Mesendoderm (in vitro differentiated cells): ENCODE results near the gene KIF6.
A peak's percentile ranks its signal among the peaks of the same experiment; 100 is the strongest.

ENCODE experiments used
- DNase-seq: peaks from one replicate; pipeline ENCODE4 v3.0.0; 2013
- H2AK5ac ChIP-seq: 2 replicates; pipeline ENCODE4 v1.6.1; 2013; ENCODE audit warnings: low read length, inconsistent platforms
- H2BK120ac ChIP-seq: 2 replicates; pipeline ENCODE4 v1.6.1; 2013; ENCODE audit warnings: low read depth, mild to moderate bottlenecking, low read length, moderate library complexity, mixed read lengths
- H2BK15ac ChIP-seq: replicated peaks from 2 replicates; pipeline ENCODE4 v1.6.1; 2013; ENCODE audit warnings: low read depth, mild to moderate bottlenecking, moderate library complexity
- H2BK5ac ChIP-seq: 2 replicates; pipeline ENCODE4 v1.6.1; 2013; ENCODE audit warnings: low read length, inconsistent platforms
- H3K18ac ChIP-seq: 2 replicates; pipeline ENCODE4 v1.6.1; 2013; ENCODE audit warnings: mild to moderate bottlenecking, low read length, mixed read lengths
- H3K23ac ChIP-seq: one replicate; pipeline ENCODE4 v1.6.1; 2013; ENCODE audit warnings: low read length
- H3K27ac ChIP-seq: 2 replicates; pipeline ENCODE4 v1.5.1; 2013; ENCODE audit warnings: low read depth, mild to moderate bottlenecking, inconsistent platforms, low read length, moderate library complexity
- H3K27me3 ChIP-seq: 2 replicates; pipeline ENCODE4 v1.6.1; 2013; ENCODE audit warnings: low read length, control low read depth, mild to moderate bottlenecking, inconsistent platforms; ENCODE audit not compliant: insufficient read depth, poor library complexity
- H3K36me3 ChIP-seq: 2 replicates; pipeline ENCODE4 v1.6.1; 2013; ENCODE audit warnings: low read length, inconsistent platforms; ENCODE audit not compliant: control insufficient read depth, insufficient read depth
- H3K4ac ChIP-seq: one replicate; pipeline ENCODE4 v1.6.1; 2013; ENCODE audit warnings: low read depth, mild to moderate bottlenecking, low read length, moderate library complexity
- H3K4me1 ChIP-seq: 2 replicates; pipeline ENCODE4 v1.6.1; 2013; ENCODE audit warnings: low read depth, low read length, inconsistent platforms; ENCODE audit not compliant: control insufficient read depth
- H3K4me2 ChIP-seq: 2 replicates; pipeline ENCODE4 v1.6.1; 2013; ENCODE audit warnings: low read length
- H3K4me3 ChIP-seq: 2 replicates; pipeline ENCODE4 v1.5.1; 2013; ENCODE audit warnings: mild to moderate bottlenecking, low read length
- H3K56ac ChIP-seq: one replicate; pipeline ENCODE4 v1.6.1; 2013; ENCODE audit warnings: low read length
- H3K79me1 ChIP-seq: 2 replicates; pipeline ENCODE4 v1.6.1; 2013; ENCODE audit warnings: low read length, inconsistent platforms
- H3K79me2 ChIP-seq: 2 replicates; pipeline ENCODE4 v1.6.1; 2013; ENCODE audit warnings: mild to moderate bottlenecking, low read length; ENCODE audit not compliant: control insufficient read depth, insufficient read depth
- H3K9ac ChIP-seq: 2 replicates; pipeline ENCODE4 v1.6.1; 2013; ENCODE audit warnings: low read length, inconsistent platforms
- H4K5ac ChIP-seq: one replicate; pipeline ENCODE4 v1.6.1; 2013; ENCODE audit warnings: low read length
- H4K8ac ChIP-seq: one replicate; pipeline ENCODE4 v1.6.1; 2013; ENCODE audit warnings: low read depth, mild to moderate bottlenecking, control low read depth, low read length, moderate library complexity
- WGBS: extraction: QIAGEN DNeasy Blood & Tissue Kit; methylation state at CpG from one replicate; pipeline ENCODE4 v1.1.7; 2013; ENCODE audit warnings: low lambda C conversion rate, missing lambda C conversion rate; ENCODE audit not compliant: insufficient coverage; ENCODE audit errors: extremely low coverage; 5-methylcytosine and 5-hydroxymethylcytosine counted together

Gene KIF6

DNA sequence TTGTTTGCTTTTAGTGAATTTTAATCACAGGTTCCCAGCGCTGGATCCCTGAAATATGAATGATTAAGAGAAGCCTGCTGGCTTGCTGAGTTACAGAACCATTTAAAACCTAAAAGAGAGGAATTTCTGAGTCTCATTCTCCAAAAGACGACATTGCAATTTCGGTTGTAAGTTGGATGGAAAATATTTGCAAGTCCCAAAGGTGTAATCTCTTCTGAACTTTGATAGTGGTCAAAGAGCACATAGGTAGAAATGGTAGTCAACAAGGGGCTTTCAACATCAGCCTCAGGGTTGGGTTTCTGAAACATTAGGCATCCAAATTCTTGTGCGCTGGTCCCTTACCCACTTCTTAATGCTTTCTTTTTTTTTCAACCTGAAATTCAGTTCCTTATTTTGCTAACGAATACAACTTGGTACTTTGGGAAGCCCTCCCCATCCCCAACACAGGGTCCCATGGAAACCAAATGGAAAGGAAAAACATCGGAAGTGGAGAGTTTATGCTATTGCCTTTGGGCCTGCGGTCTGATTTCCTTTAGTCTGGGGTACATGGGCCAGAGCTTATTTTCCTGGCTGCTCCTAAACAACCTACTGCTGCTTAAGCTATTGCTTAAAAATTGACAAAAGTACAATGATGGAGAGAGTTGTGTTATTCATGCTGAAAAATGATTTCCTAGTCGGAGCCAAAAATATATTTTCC lies 285.7 kb downstream of the KIF6 start:
- Histone ChIP-seq H3K56ac (no peak overlapping the region), H3K4me3 (no peak overlapping the region)
- DNase-seq, result no peak

DNA sequence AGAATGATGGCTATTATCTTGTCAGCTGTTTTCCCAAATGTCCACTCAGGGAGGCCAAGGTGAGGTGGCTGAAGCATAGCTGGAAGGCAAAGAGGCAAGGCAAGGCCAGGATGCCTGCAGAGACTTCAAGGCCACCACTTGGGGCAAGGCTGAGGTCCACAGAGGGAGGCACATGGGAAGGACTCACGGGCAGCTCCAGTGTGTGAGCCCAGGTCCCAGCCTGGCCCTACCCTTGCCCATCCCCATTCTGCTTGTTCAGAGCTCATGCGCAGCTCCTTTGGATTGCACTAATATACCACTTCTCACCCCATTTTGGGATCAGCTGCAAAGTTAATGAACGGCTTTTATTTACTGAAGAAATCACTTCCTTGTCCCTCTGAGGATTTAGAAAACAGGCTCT lies 291.6 kb downstream of the KIF6 start:
- no peak overlapping the region for H3K9ac ChIP-seq
- H3K4ac ChIP-seq, result no peak overlapping the region
- no peaks in the 10 kb centered on the region for H3K79me2 ChIP-seq
- no peak for DNase-seq
- H2AK5ac ChIP-seq, result no peak overlapping the region
- H3K4me1 ChIP-seq, result no peaks in the 10 kb centered on the region
- H3K4me2 ChIP-seq, result no peak overlapping the region
- H3K18ac ChIP-seq, result no peak overlapping the region
- H3K27me3 ChIP-seq, result no peaks in the 10 kb centered on the region
- no peak overlapping the region for H4K8ac ChIP-seq
- H3K79me1 ChIP-seq, result no peaks in the 10 kb centered on the region
- no peaks in the 10 kb centered on the region for H3K36me3 ChIP-seq
- no peak overlapping the region for H2BK120ac ChIP-seq
- WGBS, result no CpG with 5 or more reads among the region's 3 CpGs
- H3K56ac ChIP-seq, result no peak overlapping the region
- no peak overlapping the region for H2BK5ac ChIP-seq
- no peak overlapping the region for H3K27ac ChIP-seq
- no peak overlapping the region for H3K4me3 ChIP-seq
- H2BK15ac ChIP-seq, result no peak overlapping the region
- H3K23ac ChIP-seq, result no peak overlapping the region
- no peak overlapping the region for H4K5ac ChIP-seq

More for the DNA sequence above, 285.7 kb downstream of the KIF6 start:
- H3K79me2 ChIP-seq, result no peaks in the 10 kb centered on the region
- H3K18ac ChIP-seq, result no peak overlapping the region
- no CpG with 5 or more reads among the region's 8 CpGs for WGBS
- H2AK5ac ChIP-seq, result no peak overlapping the region
- H3K36me3 ChIP-seq, result no peaks in the 10 kb centered on the region
- H2BK5ac ChIP-seq, result no peak overlapping the region
- no peak overlapping the region for H3K27ac ChIP-seq
- H3K9ac ChIP-seq, result no peak overlapping the region
- H3K79me1 ChIP-seq, result no peaks in the 10 kb centered on the region
- no peak overlapping the region for H2BK15ac ChIP-seq
- H3K27me3 ChIP-seq, result no peaks in the 10 kb centered on the region
- H3K4me2 ChIP-seq, result no peak overlapping the region
- no peak overlapping the region for H3K23ac ChIP-seq
- no peak overlapping the region for H3K4ac ChIP-seq
- peak overlapping the region; percentile 81 for H4K8ac ChIP-seq
- no peaks in the 10 kb centered on the region for H3K4me1 ChIP-seq
- H4K5ac ChIP-seq, result no peak overlapping the region
- no peak overlapping the region for H2BK120ac ChIP-seq

DNA sequence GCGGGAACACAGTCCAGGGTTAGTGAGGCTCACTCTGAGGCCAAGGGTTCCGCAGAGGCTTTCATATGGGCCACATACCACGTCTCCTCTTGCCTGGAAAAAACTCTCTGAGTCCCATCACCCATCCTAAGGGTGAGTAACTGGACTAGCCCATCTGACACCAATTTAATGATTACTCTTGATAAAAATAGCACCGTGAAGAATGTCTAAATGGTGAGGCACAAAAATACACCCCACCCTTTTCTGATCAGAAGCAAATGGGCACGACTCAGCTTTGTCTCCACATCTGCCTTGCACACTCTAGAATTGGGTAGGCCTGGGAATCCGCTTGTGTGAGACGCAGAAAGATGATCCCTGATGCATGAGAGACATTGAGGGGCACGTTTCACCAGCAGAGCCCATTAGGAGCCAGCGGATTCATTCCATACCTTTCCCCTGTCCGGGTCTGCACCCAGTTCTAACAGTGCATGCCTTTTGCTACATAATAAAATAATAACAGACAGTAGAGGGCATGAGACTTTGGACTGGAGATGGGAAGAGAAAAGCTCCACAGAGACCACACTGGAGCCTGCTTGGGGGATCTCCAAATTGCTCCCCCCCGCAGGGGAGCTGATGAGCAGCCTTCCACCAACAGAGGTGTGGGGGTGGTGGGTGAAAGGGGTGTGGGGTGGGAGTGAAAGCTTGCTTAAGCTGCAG lies 292.7 kb downstream of the KIF6 start:
- Histone ChIP-seq H3K4ac (no peak overlapping the region), H4K5ac (no peak overlapping the region), H3K79me2 (no peaks in the 10 kb centered on the region), H3K27ac (no peak overlapping the region), H4K8ac (no peak overlapping the region), H3K23ac (no peak overlapping the region), H3K4me2 (no peak overlapping the region), H2AK5ac (no peak overlapping the region), H3K4me3 (no peak overlapping the region), H3K18ac (no peak overlapping the region), H3K27me3 (no peaks in the 10 kb centered on the region), H2BK15ac (no peak overlapping the region), H3K56ac (no peak overlapping the region), H2BK5ac (no peak overlapping the region), H3K9ac (no peak overlapping the region), H3K79me1 (no peaks in the 10 kb centered on the region), H3K36me3 (no peaks in the 10 kb centered on the region), H3K4me1 (no peaks in the 10 kb centered on the region), H2BK120ac (no peak overlapping the region)
- no CpG with 5 or more reads among the region's 11 CpGs for WGBS
- DNase-seq, result no peak

DNA sequence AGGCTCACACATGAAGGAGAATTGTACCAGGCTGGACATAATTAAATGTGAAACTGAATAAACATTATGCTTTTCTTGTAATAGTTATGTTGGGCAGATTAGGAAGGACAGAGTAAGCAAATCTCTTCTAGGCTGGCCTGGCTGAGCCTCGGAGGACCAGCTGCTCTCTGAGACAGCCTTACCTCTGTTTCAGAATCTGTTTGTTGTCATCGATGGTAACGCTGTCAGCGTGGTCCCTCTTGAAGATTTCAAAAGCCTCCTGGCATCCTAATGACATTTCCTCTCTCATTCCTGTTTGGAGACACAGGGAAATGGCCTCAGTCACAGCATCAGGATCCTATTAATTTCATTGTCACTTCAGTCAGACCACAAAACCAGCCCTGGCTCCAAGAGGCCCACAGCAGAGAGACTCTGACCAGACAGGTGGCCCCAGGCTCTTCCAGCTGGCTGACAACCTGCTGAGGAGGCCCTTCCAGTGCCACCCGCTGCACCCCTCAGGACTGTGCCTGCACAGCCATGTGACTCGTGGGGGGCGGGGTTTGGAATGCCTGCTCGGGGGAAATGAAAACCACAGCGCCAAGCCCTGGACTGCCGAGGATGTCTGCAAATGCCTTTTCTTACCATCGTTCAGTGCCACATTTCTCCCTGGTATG lies 294.2 kb downstream of the KIF6 start:
- Histone ChIP-seq H2BK120ac (no peak overlapping the region), H3K4me1 (no peaks in the 10 kb centered on the region), H3K27me3 (no peaks in the 10 kb centered on the region), H3K27ac (no peak overlapping the region), H3K79me1 (no peaks in the 10 kb centered on the region), H4K8ac (no peak overlapping the region), H4K5ac (no peak overlapping the region), H3K56ac (no peak overlapping the region), H3K4ac (no peak overlapping the region), H2BK5ac (no peak overlapping the region), H2BK15ac (no peak overlapping the region), H3K4me3 (no peak overlapping the region), H3K4me2 (no peak overlapping the region), H3K79me2 (no peaks in the 10 kb centered on the region), H2AK5ac (no peak overlapping the region), H3K18ac (no peak overlapping the region), H3K9ac (no peak overlapping the region), H3K36me3 (no peaks in the 10 kb centered on the region), H3K23ac (no peak overlapping the region)
- DNase-seq, result peak; percentile 24
- no CpG with 5 or more reads among the region's 11 CpGs for WGBS

DNA sequence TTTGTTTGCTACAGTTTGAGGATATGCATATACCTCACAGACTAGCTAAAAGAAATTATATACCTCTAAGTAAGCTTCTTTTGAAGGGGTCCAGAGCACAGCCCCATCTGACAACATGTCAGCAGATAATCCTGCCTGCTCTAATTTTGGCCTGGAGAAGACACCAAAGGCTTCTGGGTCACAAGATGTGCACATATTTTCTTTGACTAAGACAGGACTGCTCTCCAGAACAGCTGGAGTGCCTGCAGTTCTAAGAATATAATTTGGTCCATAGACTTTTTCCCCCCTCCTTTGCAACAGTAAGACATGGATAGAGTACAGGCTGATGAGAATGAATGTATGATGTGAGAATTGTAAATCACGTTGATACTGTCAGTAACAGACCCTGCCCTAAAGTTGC lies 294.8 kb downstream of the KIF6 start:
- H3K56ac ChIP-seq, result no peak overlapping the region
- no peak for DNase-seq
- H3K79me1 ChIP-seq, result no peaks in the 10 kb centered on the region
- no peak overlapping the region for H3K4me2 ChIP-seq
- H3K79me2 ChIP-seq, result no peaks in the 10 kb centered on the region
- no peak overlapping the region for H3K9ac ChIP-seq
- H3K23ac ChIP-seq, result no peak overlapping the region
- H3K4me1 ChIP-seq, result no peaks in the 10 kb centered on the region
- H2AK5ac ChIP-seq, result no peak overlapping the region
- no peak overlapping the region for H3K4me3 ChIP-seq
- H3K27me3 ChIP-seq, result no peaks in the 10 kb centered on the region
- no CpG with 5 or more reads among the region's 1 CpG for WGBS
- no peak overlapping the region for H3K4ac ChIP-seq
- no peak overlapping the region for H3K27ac ChIP-seq
- no peak overlapping the region for H4K8ac ChIP-seq
- H4K5ac ChIP-seq, result no peak overlapping the region
- H2BK5ac ChIP-seq, result no peak overlapping the region
- no peak overlapping the region for H3K18ac ChIP-seq
- no peak overlapping the region for H2BK15ac ChIP-seq
- no peak overlapping the region for H2BK120ac ChIP-seq
- no peaks in the 10 kb centered on the region for H3K36me3 ChIP-seq
